Esophagus muscularis mucosa (tissue), 4 donors: ENCODE results near the gene IQSEC3. TPM values are rescaled to one million over a fixed set of nuclear protein-coding genes. Genes with fewer than 3 reads are reported as not detected.
"Not testable (repeated sequence)": the region's sequence is repeated elsewhere in the genome, so short reads cannot be mapped to it uniquely, and the experiment has no call there.

Experiments
- DNase-seq: peaks from one replicate; pipeline ENCODE4 v3.0.0-alpha.2; 2017; ENCODE audit errors: extremely low spot score
- H3K27ac ChIP-seq, 4 donors: fragments of 200-600 bp; sonication (generic); replicated peaks in 1 of 4; 1 replicate in 3 of 4; 2 replicates in 1 of 4; pipeline ENCODE4 v1.5.1; 2016 to 2019; ENCODE audit warnings: mild to moderate bottlenecking in 1 of 4
- H3K27me3 ChIP-seq, 4 donors: fragments of 200-600 bp; sonication (generic); one replicate each; pipeline versions ENCODE4 v1.5.1 to v1.6.0; 2016 to 2019
- H3K36me3 ChIP-seq, 4 donors: fragments of 200-600 bp; sonication (generic); one replicate each; pipeline ENCODE4 v1.5.1; 2016 to 2019
- H3K4me1 ChIP-seq, 4 donors: fragments of 200-600 bp; sonication (generic); one replicate each; pipeline ENCODE4 v1.5.1; 2016 to 2019
- H3K4me3 ChIP-seq, 4 donors: fragments of 200-600 bp; sonication (generic); 1 replicate in 2 of 4; 2 replicates in 2 of 4; pipeline ENCODE4 v1.5.1; 2016 to 2019; ENCODE audit warnings: mild to moderate bottlenecking in 4 of 4, moderate library complexity in 1 of 4
- H3K9me3 ChIP-seq, 4 donors: fragments of 200-600 bp; sonication (generic); 1 replicate in 3 of 4; 2 replicates in 1 of 4; pipeline ENCODE4 v1.5.1; 2016 to 2019
- EP300 ChIP-seq: sonication (generic); formaldehyde crosslinking; IDR thresholded peaks from one replicate; pipeline ENCODE4 v1.6.1; 2017; ENCODE audit warnings: antibody characterized with exemption
- POLR2A ChIP-seq: fragments of 450-650 bp; IDR thresholded peaks from one replicate; pipeline ENCODE4 v1.6.1; 2017; ENCODE audit warnings: antibody characterized with exemption, moderate library complexity, mild to moderate bottlenecking, low read depth
- POLR2AphosphoS5 ChIP-seq, 2 donors: sonication (generic); formaldehyde crosslinking; IDR thresholded peaks; one replicate each; pipeline ENCODE4 v1.6.1; 2017; ENCODE audit warnings: antibody characterized with exemption in 2 of 2
- WGBS: methylation state at CpG from one replicate; pipeline ENCODE4 v1.1.5; 2018; 5-methylcytosine and 5-hydroxymethylcytosine counted together
- intact Hi-C: fragments of 100-400 bp; cut with DNase I; formaldehyde crosslinking; loops from one replicate; pipeline ENCODE4 v1.15.1; 2023
- total RNA-seq, 4 donors: library from RNA; depleted of rRNA; stranded (reverse); fragments of >200 nt; gene quantifications; one replicate each; pipeline versions ENCODE4 v1.1.0 to v1.2.1, GENCODE V29; 2016
- TF ChIP-seq, protein P1 (sequence below), 3 experiments: fragments of 200-600 bp in 2 of 3; fragments of 450-650 bp in 1 of 3; sonication (generic) in 2 of 3; IDR thresholded peaks; one replicate each; pipeline ENCODE4 v1.5.1; 2017 to 2019; ENCODE audit warnings: antibody characterized with exemption in 3 of 3, mild to moderate bottlenecking in 2 of 3, moderate library complexity in 1 of 3

Gene IQSEC3
- total RNA-seq, 4 donors from 2014 or later: 0.26 to 2.3 (median 1.4) TPM

DNA sequence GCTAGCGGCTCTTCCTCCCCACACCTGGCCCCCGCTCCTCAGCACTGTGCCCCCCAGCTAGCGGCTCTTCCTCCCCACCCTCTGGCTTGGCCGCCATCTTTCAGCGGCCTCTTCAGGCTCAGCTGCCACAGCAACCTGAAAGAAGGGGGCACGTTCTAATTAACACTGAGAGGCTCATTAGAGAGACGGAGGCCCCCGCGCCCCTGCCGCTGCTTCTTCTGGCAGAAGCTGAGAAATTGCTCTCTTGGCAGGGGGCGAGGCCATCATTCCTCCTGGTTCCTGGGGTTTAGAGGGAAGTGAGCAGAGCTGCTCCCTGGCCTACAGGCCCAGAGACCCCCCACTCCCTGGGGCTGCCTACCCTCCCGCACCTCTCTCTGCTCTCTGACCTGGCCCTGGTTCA is 64.4 kb downstream of the IQSEC3 start:
- no peak overlapping the region for H3K4me3 ChIP-seq
- H3K36me3 ChIP-seq: no peaks in the 10 kb centered on the region
- H3K4me1 ChIP-seq: no peaks in the 10 kb centered on the region
- WGBS: 89% methylated on average over 10 of the region's 12 CpGs
- TF ChIP-seq POLR2A (no peak), POLR2AphosphoS5 (IDR thresholded peaks at IDR 0.05) (no peak), EP300 (no peak)
- TF ChIP-seq, protein P1, sequence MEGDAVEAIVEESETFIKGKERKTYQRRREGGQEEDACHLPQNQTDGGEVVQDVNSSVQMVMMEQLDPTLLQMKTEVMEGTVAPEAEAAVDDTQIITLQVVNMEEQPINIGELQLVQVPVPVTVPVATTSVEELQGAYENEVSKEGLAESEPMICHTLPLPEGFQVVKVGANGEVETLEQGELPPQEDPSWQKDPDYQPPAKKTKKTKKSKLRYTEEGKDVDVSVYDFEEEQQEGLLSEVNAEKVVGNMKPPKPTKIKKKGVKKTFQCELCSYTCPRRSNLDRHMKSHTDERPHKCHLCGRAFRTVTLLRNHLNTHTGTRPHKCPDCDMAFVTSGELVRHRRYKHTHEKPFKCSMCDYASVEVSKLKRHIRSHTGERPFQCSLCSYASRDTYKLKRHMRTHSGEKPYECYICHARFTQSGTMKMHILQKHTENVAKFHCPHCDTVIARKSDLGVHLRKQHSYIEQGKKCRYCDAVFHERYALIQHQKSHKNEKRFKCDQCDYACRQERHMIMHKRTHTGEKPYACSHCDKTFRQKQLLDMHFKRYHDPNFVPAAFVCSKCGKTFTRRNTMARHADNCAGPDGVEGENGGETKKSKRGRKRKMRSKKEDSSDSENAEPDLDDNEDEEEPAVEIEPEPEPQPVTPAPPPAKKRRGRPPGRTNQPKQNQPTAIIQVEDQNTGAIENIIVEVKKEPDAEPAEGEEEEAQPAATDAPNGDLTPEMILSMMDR (IDR thresholded peaks at IDR 0.05): no peak
- H3K9me3 ChIP-seq: no peaks in the 10 kb centered on the region
- no peak overlapping the region for H3K27ac ChIP-seq
- H3K27me3 ChIP-seq: peaks cover 0 to 48% (median 0%) of the 10 kb centered on the region in 4 donors
- intact Hi-C loops: no loop called here
- DNase-seq: no peak

DNA sequence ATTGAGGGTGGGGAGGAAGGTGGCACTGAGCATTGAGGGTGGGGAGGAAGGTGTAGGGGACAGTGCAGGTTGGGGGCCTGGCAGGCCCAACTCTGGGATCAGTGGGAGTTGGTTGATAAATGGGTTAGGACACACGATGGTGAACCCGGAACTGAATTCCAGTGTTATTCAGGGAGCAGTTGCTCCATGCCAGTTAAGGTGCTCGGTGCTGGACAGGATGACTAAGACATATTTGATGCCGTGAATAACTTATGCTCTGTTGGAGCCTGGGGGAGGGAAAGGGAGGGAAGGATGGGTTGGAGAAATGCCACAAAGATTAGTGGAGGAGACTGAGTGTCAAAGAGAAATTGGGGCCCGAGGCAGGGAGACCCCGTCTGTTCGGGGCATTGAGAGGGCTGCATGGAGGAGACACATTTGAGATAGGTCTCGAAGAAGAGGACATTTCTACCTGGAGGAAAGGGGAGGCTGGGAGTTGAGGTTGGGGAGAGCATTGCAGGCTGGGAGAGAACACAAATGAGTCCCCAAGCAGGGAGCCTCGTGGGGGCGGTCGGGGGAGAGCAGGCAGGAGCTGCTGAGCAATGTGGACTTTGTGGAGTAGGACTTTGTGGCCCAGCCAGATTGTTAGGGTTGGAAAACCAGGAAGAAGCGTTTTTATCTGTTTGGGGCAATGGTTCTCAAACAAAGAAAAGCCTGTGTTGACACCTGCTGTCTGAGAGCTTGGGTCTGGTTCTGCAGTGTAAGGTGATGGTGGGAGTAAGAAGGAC is 65.3 kb downstream of the IQSEC3 start:
- Histone ChIP-seq H3K4me3 (no peak overlapping the region), H3K27ac (no peak overlapping the region), H3K9me3 (no peaks in the 10 kb centered on the region), H3K27me3 (peaks cover 0 to 57% (median 0%) of the 10 kb centered on the region in 4 donors), H3K36me3 (no peaks in the 10 kb centered on the region), H3K4me1 (no peaks in the 10 kb centered on the region)
- intact Hi-C loops: no loop called here
- 77% methylated on average over 12 of the region's 12 CpGs for WGBS
- DNase-seq: no peak
- TF ChIP-seq POLR2A (no peak), POLR2AphosphoS5 (IDR thresholded peaks at IDR 0.05) (no peak), EP300 (no peak)
- TF ChIP-seq, protein P1 (IDR thresholded peaks at IDR 0.05): no peak

DNA sequence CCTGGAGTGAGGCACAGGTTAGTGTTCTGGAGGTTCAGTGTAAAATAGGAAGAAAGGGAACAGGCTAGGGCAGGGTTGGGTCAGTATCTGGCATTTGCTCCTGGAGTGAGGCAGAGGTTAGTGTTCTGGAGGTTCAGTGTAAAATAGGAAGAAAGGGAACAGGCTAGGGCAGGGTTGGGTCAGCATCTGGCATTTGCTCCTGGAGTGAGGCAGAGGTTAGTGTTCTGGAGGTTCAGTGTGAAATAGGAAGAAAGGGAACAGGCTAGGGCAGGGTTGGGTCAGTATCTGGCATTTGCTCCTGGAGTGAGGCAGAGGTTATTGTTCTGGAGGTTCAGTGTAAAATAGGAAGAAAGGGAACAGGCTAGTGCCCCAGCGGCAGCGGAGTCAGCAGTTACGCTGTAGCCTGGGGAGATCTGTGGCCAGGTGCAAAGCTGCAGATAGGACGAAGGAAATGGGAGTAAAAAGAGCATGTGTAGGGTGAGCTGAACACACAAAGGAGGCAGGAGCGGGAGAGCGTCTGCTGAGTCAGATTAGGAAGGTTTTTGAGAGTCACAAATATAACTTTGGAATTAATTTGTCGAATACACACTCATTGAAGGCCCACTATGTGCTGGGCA is 67.2 kb downstream of the IQSEC3 start:
- H3K4me3 ChIP-seq, H3K36me3 ChIP-seq, H3K4me1 ChIP-seq, intact Hi-C loops, H3K9me3 ChIP-seq, H3K27ac ChIP-seq, DNase-seq: not testable (repeated sequence)
- H3K27me3 ChIP-seq: peaks cover 0 to 73% (median 9%) of the 10 kb centered on the region in 4 donors
- 83% methylated on average over 7 of the region's 7 CpGs for WGBS

DNA sequence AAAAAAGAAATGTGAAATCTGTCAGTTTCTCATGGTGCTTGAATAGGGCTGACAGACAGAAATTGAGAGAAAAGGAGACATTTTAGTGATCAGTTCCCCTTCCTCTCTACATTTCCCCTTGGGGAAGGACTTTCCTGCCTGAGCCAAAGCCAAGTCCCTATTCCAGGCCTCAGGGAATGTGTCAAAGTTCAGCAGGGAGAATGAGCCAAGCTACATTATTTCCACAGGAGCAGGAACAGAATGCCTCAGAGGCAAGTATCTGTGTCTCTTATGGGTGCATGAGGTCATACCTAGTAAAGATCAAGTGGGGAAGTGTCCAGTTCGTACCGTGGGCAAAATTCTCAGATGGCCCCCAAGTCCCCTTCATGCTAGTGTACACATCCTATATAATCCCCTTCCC is 68.6 kb downstream of the IQSEC3 start:
- no peak overlapping the region for H3K27ac ChIP-seq
- 80% methylated on average over 2 of the region's 2 CpGs for WGBS
- no peaks in the 10 kb centered on the region for H3K9me3 ChIP-seq
- H3K4me3 ChIP-seq: no peak overlapping the region
- H3K36me3 ChIP-seq: no peaks in the 10 kb centered on the region
- H3K27me3 ChIP-seq: peaks cover 0 to 73% (median 13%) of the 10 kb centered on the region in 4 donors
- peaks cover 9 to 18% (median 13%) of the 10 kb centered on the region in 4 donors for H3K4me1 ChIP-seq
- no peak for DNase-seq
- intact Hi-C loops: no loop called here
- TF ChIP-seq POLR2A (no peak), EP300 (no peak), POLR2AphosphoS5 (IDR thresholded peaks at IDR 0.05) (no peak)
- TF ChIP-seq, protein P1 (IDR thresholded peaks at IDR 0.05): no peak

DNA sequence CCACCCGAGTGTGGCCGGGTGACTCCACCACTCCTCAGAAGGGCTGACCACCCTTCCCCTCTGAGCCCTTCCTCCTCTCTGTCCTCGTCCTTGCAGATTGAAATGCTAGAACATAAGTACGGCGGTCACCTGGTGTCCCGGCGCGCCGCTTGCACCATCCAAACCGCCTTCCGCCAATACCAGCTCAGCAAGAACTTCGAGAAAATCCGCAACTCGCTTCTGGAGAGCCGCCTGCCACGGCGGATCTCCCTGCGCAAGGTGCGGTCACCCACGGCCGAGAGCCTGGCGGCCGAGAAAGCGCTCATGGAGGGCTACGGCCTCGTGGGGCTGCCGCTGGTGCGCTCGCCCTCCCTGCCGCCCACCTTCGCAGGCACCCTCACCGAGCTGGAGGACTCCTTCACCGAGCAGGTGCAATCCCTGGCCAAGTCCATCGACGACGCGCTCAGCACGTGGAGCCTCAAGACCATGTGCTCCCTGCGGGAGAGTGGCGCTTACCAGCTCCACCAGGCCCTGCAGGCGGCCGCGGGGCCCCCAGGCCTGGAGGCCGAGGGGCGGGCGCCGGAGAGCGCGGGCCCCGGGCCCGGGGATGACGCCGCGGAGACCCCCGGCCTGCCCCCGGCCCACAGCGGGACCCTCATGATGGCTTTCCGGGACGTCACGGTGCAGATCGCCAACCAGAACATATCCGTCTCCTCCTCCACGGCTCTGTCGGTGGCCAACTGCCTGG is 71.8 kb downstream of the IQSEC3 start:
- no peaks in the 10 kb centered on the region for H3K9me3 ChIP-seq
- intact Hi-C loops: no loop called here
- H3K4me1 ChIP-seq: peaks cover 9 to 20% (median 13%) of the 10 kb centered on the region in 4 donors
- peaks cover 0 to 71% (median 13%) of the 10 kb centered on the region in 4 donors for H3K27me3 ChIP-seq
- 76% methylated on average over 48 of the region's 64 CpGs for WGBS
- TF ChIP-seq POLR2A (no peak), POLR2AphosphoS5 (IDR thresholded peaks at IDR 0.05) (no peak), EP300 (no peak)
- TF ChIP-seq, protein P1 (IDR thresholded peaks at IDR 0.05): no peak
- no peaks in the 10 kb centered on the region for H3K36me3 ChIP-seq
- no peak overlapping the region for H3K27ac ChIP-seq
- H3K4me3 ChIP-seq: peak overlapping the region; percentile 37 to 47 (median 42)
- DNase-seq: no peak
